HepG2 (cell line): ENCODE results near the gene MYCBPAP. TPM values are rescaled to one million over a fixed set of nuclear protein-coding genes. Genes with fewer than 3 reads are reported as not detected.

Experiments used
- ATAC-seq: fragments of 200-7000 bp; cut with Tn5 transposase; 3 replicates; pipeline ENCODE4 v1.9.1; 2020; ENCODE audit warnings: mild to moderate bottlenecking, moderate library complexity
- BruUV-seq: library from RNA; stranded (reverse); fragments of 400-500 nt; replicated peaks from 2 replicates; lab custom pipeline; 2021; lab: Mats Ljungman, UMichigan
- CTCF ChIA-PET: fragments of 300-600 bp; formaldehyde crosslinking; extraction: SDS; loops from one replicate; lab custom pipeline; 2021; ENCODE audit warnings: low total read pairs, inconsistent platforms, low intra/inter-chr PET ratio; lab: Yijun Ruan, JAX
- POLR2A ChIA-PET: fragments of 350-600 bp; sonication (Branson Sonifier 250); formaldehyde crosslinking; loops from one replicate; lab custom pipeline; 2020; ENCODE audit warnings: antibody characterized with exemption, inconsistent platforms; lab: Yijun Ruan, JAX
- DNase-seq: peaks from one replicate; pipeline ENCODE4 v3.0.0-alpha.2; 2015; ENCODE audit warnings: low spot score
- FAIRE-seq: peaks from 3 replicates; lab custom pipeline; 2011; peaks lifted over from hg19 to GRCh38; lab: Jason Lieb, UNC
- H2AFZ ChIP-seq: one replicate; pipeline ENCODE4 v1.6.1; 2011; ENCODE audit warnings: low read length, inconsistent platforms
- H3K27ac ChIP-seq: fragments of 300-600 bp; 3 replicates; pipeline ENCODE4 v1.8.0; 2011; ENCODE audit warnings: mixed run types, mild to moderate bottlenecking, mixed read lengths, low read length, inconsistent platforms; ENCODE audit not compliant: insufficient read depth; ENCODE audit errors: extremely low read length
- H3K27me3 ChIP-seq, 2 experiments: fragments of 200-600 bp in 1 of 2; 2 replicates in 1 of 2; 3 replicates in 1 of 2; pipeline versions ENCODE4 v1.6.0 to v1.8.0; 2011; ENCODE audit warnings: low read length in 2 of 2, mild to moderate bottlenecking in 2 of 2, moderate library complexity in 2 of 2, inconsistent platforms in 1 of 2; ENCODE audit not compliant: insufficient read depth in 2 of 2, control insufficient read depth in 1 of 2
- H3K36me3 ChIP-seq, 2 experiments: fragments of 200-600 bp in 1 of 2; replicated peaks in 1 of 2; 2 replicates in 1 of 2; 3 replicates in 1 of 2; pipeline versions ENCODE4 v1.5.1 to v1.8.0; 2011; ENCODE audit warnings: low read length in 2 of 2, inconsistent platforms in 1 of 2; ENCODE audit not compliant: insufficient read depth in 2 of 2, control insufficient read depth in 1 of 2
- H3K4me1 ChIP-seq: 2 replicates; pipeline ENCODE4 v1.5.1; 2012; ENCODE audit warnings: low read length, inconsistent platforms; ENCODE audit not compliant: insufficient read depth
- H3K4me2 ChIP-seq: 2 replicates; pipeline ENCODE4 v1.6.0; 2011; ENCODE audit warnings: low read depth, low read length, inconsistent platforms
- H3K4me3 ChIP-seq, 3 experiments: fragments of 200-600 bp in 1 of 3; sonication (generic), shearing (Covaris generic) in 1 of 3; replicated peaks in 1 of 3; 2 replicates each; pipeline ENCODE4 v1.5.1; 2011 to 2016; ENCODE audit warnings: low read length in 3 of 3, inconsistent platforms in 2 of 3, low read depth in 2 of 3, mild to moderate bottlenecking in 2 of 3, control low read depth in 1 of 3, mixed read lengths in 1 of 3; ENCODE audit not compliant: insufficient read depth in 1 of 3
- H3K79me2 ChIP-seq: one replicate; pipeline ENCODE4 v1.6.1; 2011; ENCODE audit warnings: low read length, inconsistent platforms; ENCODE audit not compliant: insufficient read depth
- H3K9ac ChIP-seq: 2 replicates; pipeline ENCODE4 v1.6.0; 2011; ENCODE audit warnings: mild to moderate bottlenecking, low read depth, low read length, inconsistent platforms; ENCODE audit not compliant: insufficient read depth
- H3K9me3 ChIP-seq: 2 replicates; pipeline ENCODE4 v1.5.1; 2012; ENCODE audit warnings: mild to moderate bottlenecking, low read length
- H4K20me1 ChIP-seq: 2 replicates; pipeline ENCODE4 v1.6.0; 2011; ENCODE audit warnings: inconsistent platforms, mild to moderate bottlenecking, low read length, moderate library complexity; ENCODE audit not compliant: insufficient read depth
- JDP2 ChIP-seq: sonication (generic); formaldehyde crosslinking; IDR thresholded peaks from 2 replicates; pipeline ENCODE4 v1.8.1; 2022; ENCODE audit warnings: missing genetic modification reagents, borderline replicate concordance
- KLF12 ChIP-seq: sonication (generic); formaldehyde crosslinking; IDR thresholded peaks from 2 replicates; pipeline ENCODE4 v1.4.0; 2020; ENCODE audit warnings: missing genetic modification reagents, borderline replicate concordance
- MYNN ChIP-seq: sonication (generic); formaldehyde crosslinking; IDR thresholded peaks from 2 replicates; pipeline ENCODE4 v1.4.0; 2020; ENCODE audit warnings: mild to moderate bottlenecking, low read depth, missing genetic modification reagents
- RBM22 ChIP-seq: fragments of 200-400 bp; formaldehyde crosslinking; optimal IDR thresholded peaks from 2 replicates; pipeline ENCODE3; 2017; ENCODE audit warnings: mild to moderate bottlenecking, low read length, moderate library complexity
- SALL1 ChIP-seq: sonication (generic); formaldehyde crosslinking; IDR thresholded peaks from 2 replicates; pipeline ENCODE4 v1.8.0; 2022; ENCODE audit warnings: mild to moderate bottlenecking, missing genetic modification reagents
- ZFAT ChIP-seq: sonication (generic); formaldehyde crosslinking; conservative IDR thresholded peaks from 2 replicates; pipeline ENCODE4 v1.8.1; 2023; ENCODE audit warnings: missing genetic modification reagents, inconsistent platforms
- ZKSCAN8 ChIP-seq: IDR thresholded peaks from 2 replicates; pipeline ENCODE4 v1.6.1; 2016; ENCODE audit warnings: borderline replicate concordance, missing genetic modification reagents, missing compliant biosample characterization
- ZNF180 ChIP-seq: sonication (generic); formaldehyde crosslinking; IDR thresholded peaks from 2 replicates; pipeline ENCODE4 v1.4.0; 2020; ENCODE audit warnings: low read depth, missing genetic modification reagents, borderline replicate concordance
- ZNF543 ChIP-seq: sonication (generic); formaldehyde crosslinking; IDR thresholded peaks from 2 replicates; pipeline ENCODE4 v1.4.0; 2020; ENCODE audit warnings: mild to moderate bottlenecking, missing genetic modification reagents
- ZSCAN20 ChIP-seq: sonication (generic); formaldehyde crosslinking; IDR thresholded peaks from 2 replicates; pipeline ENCODE4 v1.4.0; 2020; ENCODE audit warnings: missing genetic modification reagents, mild to moderate bottlenecking, borderline replicate concordance
- WGBS: methylation state at CpG from one replicate; pipeline ENCODE4 v1.1.6; 2017; ENCODE audit warnings: low lambda C conversion rate; 5-methylcytosine and 5-hydroxymethylcytosine counted together
- in situ Hi-C: cut with HindIII; loops from 2 replicates; pipeline ENCODE4 v1.10.0; 2017; ENCODE audit warnings: low pct_unique_long_range_greater_than_20kb; ENCODE audit not compliant: extremely low pct_ligation_motif_present
- intact Hi-C: fragments of 100-400 bp; cut with micrococcal nuclease; formaldehyde crosslinking; loops from one replicate; pipeline ENCODE4 v1.10.0; 2022; ENCODE audit not compliant: unreplicated experiment
- polyA plus RNA-seq, 8 experiments: library from polyadenylated mRNA; depleted of rRNA in 3 of 8; stranded (reverse) in 7 of 8; unstranded in 1 of 8; fragments of >200 nt; fragmentation: Illumina TruSeq in 4 of 8; extraction: Trizol in 4 of 8; gene quantifications; 2 replicates each; pipeline versions ENCODE4 v1.2.1 to v1.2.3, GENCODE V29; 2011 to 2016; ENCODE audit warnings: low read depth in 4 of 8, missing spikeins in 1 of 8, mixed read lengths in 1 of 8; ENCODE audit not compliant: insufficient read depth in 1 of 8
- total RNA-seq, 5 experiments: library from RNA; depleted of rRNA; stranded (reverse); fragments of >200 nt; fragmentation: Illumina TruSeq; extraction: Trizol; gene quantifications; 2 replicates each; pipeline ENCODE4 v1.2.3, GENCODE V29; 2016; ENCODE audit warnings: low read depth in 1 of 5
- TF ChIP-seq, protein P1 (sequence below): IDR thresholded peaks from 2 replicates; pipeline ENCODE4 v1.6.1; 2016; ENCODE audit warnings: mild to moderate bottlenecking
- TF ChIP-seq, protein P2 (sequence below): sonication (generic); formaldehyde crosslinking; IDR thresholded peaks from 2 replicates; pipeline ENCODE4 v1.4.0; 2020; ENCODE audit warnings: missing genetic modification reagents, borderline replicate concordance

MYCBPAP gene
- total and polyA plus RNA-seq, 2 of the 13 experiments (the other 11 are each of a cell fraction or from before 2014, with no cell fraction given), result 0.22 to 0.24 TPM

DNA sequence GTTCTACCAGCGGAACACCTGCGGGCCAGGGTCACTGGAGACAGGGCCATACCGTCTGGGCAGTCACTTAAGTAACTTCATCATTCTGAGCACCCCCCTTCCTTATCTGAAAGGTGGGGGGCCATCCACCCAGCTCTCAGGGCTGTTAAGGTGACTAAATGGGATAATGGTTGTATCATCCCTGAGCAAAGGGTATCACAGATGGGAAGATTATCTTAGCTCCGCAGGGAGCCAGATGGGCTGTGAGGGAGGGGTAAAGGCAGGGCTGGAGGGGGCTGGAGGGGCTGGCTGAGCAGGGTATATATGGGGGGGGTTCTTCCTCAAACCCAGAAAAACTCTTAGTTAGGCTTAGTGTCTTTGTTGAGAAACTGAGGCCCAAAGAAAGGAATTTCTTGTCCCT lies 49.4 kb downstream of the MYCBPAP start:
- 89% methylated on average over 4 of the region's 4 CpGs for WGBS

More for the DNA sequence above, 49.4 kb downstream of the MYCBPAP start:
- Histone ChIP-seq H4K20me1 (peaks cover under 1% of the 10 kb centered on the region; the same call in 1 of the 2 replicates), H3K9me3 (no peaks in the 10 kb centered on the region), H3K27ac (no peak overlapping the region), H3K79me2 (no peaks in the 10 kb centered on the region), H3K36me3 (no peaks in the 10 kb centered on the region; a peak in 1 of 5 replicates), H3K9ac (no peak overlapping the region), H3K4me2 (no peak overlapping the region), H2AFZ (no peak overlapping the region), H3K27me3 (peaks cover 11 to 17% of the 10 kb centered on the region in 2 experiments), H3K4me1 (peaks cover 9% of the 10 kb centered on the region), H3K4me3 (no peak overlapping the region)
- ChIA-PET CTCF (no interaction called here), POLR2A (interaction anchor here (1.0 kb wide), 1 partner anchor 15 kb away, joined by 3 read pairs; no protein-coding TSS in a partner anchor)
- TF ChIP-seq ZSCAN20 (CRISPR knock-in tag) (no peak), SALL1 (CRISPR knock-in tag) (no peak), ZFAT (CRISPR knock-in tag) (no peak), KLF12 (CRISPR knock-in tag) (no peak), ZNF543 (CRISPR knock-in tag) (no peak), MYNN (no peak), RBM22 (no peak), ZNF180 (CRISPR knock-in tag) (no peak), ZKSCAN8 (CRISPR knock-in tag) (no peak), JDP2 (no peak)
- TF ChIP-seq, protein P1, sequence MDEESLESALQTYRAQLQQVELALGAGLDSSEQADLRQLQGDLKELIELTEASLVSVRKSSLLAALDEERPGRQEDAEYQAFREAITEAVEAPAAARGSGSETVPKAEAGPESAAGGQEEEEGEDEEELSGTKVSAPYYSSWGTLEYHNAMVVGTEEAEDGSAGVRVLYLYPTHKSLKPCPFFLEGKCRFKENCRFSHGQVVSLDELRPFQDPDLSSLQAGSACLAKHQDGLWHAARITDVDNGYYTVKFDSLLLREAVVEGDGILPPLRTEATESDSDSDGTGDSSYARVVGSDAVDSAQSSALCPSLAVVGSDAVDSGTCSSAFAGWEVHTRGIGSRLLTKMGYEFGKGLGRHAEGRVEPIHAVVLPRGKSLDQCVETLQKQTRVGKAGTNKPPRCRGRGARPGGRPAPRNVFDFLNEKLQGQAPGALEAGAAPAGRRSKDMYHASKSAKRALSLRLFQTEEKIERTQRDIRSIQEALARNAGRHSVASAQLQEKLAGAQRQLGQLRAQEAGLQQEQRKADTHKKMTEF (CRISPR knock-in tag), result no peak
- TF ChIP-seq, protein P2, sequence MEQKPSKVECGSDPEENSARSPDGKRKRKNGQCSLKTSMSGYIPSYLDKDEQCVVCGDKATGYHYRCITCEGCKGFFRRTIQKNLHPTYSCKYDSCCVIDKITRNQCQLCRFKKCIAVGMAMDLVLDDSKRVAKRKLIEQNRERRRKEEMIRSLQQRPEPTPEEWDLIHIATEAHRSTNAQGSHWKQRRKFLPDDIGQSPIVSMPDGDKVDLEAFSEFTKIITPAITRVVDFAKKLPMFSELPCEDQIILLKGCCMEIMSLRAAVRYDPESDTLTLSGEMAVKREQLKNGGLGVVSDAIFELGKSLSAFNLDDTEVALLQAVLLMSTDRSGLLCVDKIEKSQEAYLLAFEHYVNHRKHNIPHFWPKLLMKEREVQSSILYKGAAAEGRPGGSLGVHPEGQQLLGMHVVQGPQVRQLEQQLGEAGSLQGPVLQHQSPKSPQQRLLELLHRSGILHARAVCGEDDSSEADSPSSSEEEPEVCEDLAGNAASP (CRISPR knock-in tag), result no peak
- no peak for DNase-seq
- BruUV-seq, result no TSS peak
- no peak for ATAC-seq
- FAIRE-seq, result no peak
- intact Hi-C loops, result no loop called here
- in situ Hi-C loops, result no loop called here
